Tibial nerve (tissue), 4 donors: ENCODE results near the gene MAPKAP1. TPM values are rescaled to one million over a fixed set of nuclear protein-coding genes. Genes with fewer than 3 reads are reported as not detected.
A peak's percentile ranks its signal among the peaks of the same experiment; 100 is the strongest.

Experiments used
- DNase-seq, 2 donors: peaks; one replicate each; pipeline ENCODE4 v3.0.0-alpha.2; 2019; ENCODE audit warnings: low spot score in 2 of 2
- H3K27ac ChIP-seq, 4 donors: fragments of 200-600 bp; sonication (generic) in 3 of 4; one replicate each; pipeline ENCODE4 v1.5.1; 2017 to 2019; ENCODE audit warnings: mild to moderate bottlenecking in 1 of 4
- H3K27me3 ChIP-seq, 2 donors: fragments of 200-600 bp; sonication (generic) in 1 of 2; one replicate each; pipeline versions ENCODE4 v1.5.1 to v1.6.0; 2017 to 2019
- H3K36me3 ChIP-seq, 3 donors: fragments of 200-600 bp; sonication (generic); one replicate each; pipeline ENCODE4 v1.5.1; 2018 to 2019
- H3K4me1 ChIP-seq, 4 donors: fragments of 200-600 bp; sonication (generic) in 3 of 4; one replicate each; pipeline ENCODE4 v1.5.1; 2017 to 2019
- H3K4me3 ChIP-seq, 4 donors: fragments of 200-600 bp; sonication (generic) in 3 of 4; one replicate each; pipeline ENCODE4 v1.5.1; 2017 to 2019; ENCODE audit warnings: mild to moderate bottlenecking in 1 of 4, moderate library complexity in 1 of 4
- H3K9me3 ChIP-seq, 4 donors: fragments of 200-600 bp; sonication (generic) in 3 of 4; one replicate each; pipeline ENCODE4 v1.5.1; 2017 to 2019
- EP300 ChIP-seq, 2 donors: sonication (generic); formaldehyde crosslinking; IDR thresholded peaks; one replicate each; pipeline ENCODE4 v1.6.1; 2017; ENCODE audit warnings: antibody characterized with exemption in 2 of 2, mild to moderate bottlenecking in 1 of 2
- POLR2A ChIP-seq, 2 donors: fragments of 450-650 bp; IDR thresholded peaks; one replicate each; pipeline ENCODE4 v1.6.1; 2017; ENCODE audit warnings: antibody characterized with exemption in 2 of 2, mild to moderate bottlenecking in 2 of 2, moderate library complexity in 2 of 2
- WGBS, 2 donors: methylation state at CpG; one replicate each; pipeline ENCODE4 v1.1.5; 2018; 5-methylcytosine and 5-hydroxymethylcytosine counted together
- total RNA-seq, 4 donors: library from RNA; depleted of rRNA; stranded (reverse); fragments of >200 nt; gene quantifications; one replicate each; pipeline ENCODE4 v1.1.0, GENCODE V29; 2016
- TF ChIP-seq, protein P1 (sequence below), 5 experiments: fragments of 200-600 bp in 3 of 5; fragments of 450-650 bp in 2 of 5; sonication (generic) in 3 of 5; IDR thresholded peaks; one replicate each; pipeline ENCODE4 v1.5.1; 2016 to 2019; ENCODE audit warnings: antibody characterized with exemption in 5 of 5, mild to moderate bottlenecking in 3 of 5, moderate library complexity in 2 of 5

The MAPKAP1 gene
- total RNA-seq, 4 donors from 2014 or later, result 61.4 to 111 (median 92.7) TPM

DNA sequence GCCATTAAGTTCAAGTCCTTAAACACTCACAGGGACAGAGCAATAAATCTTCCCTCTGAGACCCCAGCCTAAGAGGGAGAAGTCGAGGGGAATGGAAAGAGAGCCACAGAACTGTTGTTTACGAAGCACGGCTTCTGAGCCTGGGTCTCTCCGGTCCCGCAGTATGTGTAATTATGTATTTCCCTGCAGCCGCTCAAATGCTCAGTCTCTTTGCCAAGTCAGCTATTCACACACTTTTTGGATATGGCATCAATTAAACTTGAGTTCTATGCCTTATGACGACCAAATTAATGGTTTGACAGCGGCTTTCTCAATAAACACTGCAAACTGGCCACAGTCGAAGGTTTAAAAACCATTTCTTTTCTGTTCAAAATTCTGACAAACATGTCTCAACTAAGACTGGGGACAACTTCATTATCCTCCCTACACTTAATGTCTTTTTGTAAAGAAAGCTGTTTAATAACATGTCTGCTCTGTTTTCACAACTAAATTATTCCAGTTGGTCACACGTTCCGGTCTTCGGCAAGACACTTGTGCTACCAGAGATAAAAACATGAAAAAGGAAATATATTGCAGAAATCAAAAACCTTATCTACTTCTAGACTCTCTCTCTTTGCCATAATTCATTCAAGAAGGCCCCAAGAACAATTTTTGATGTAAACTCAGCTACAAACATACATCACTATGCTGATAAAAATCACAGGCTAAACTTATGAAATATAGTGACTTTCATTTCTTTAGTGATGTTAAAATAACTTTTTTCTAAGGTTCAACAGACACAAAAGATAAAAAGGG, 242.2 kb downstream of the MAPKAP1 start:
- Histone ChIP-seq H3K9me3 (no peaks in the 10 kb centered on the region), H3K27me3 (no peaks in the 10 kb centered on the region), H3K4me3 (no peak overlapping the region), H3K27ac (no peak overlapping the region), H3K36me3 (peaks cover 0 to 6% (median 0%) of the 10 kb centered on the region in 3 donors), H3K4me1 (peaks cover 0 to 24% (median 4%) of the 10 kb centered on the region in 4 donors)
- 87 to 88% methylated on average over 12 of the region's 12 CpGs for WGBS, 2 donors
- no peak for DNase-seq
- no peak for TF ChIP-seq POLR2A (IDR thresholded peaks at IDR 0.05)
- TF ChIP-seq EP300 (IDR thresholded peaks at IDR 0.05), result no peak
- TF ChIP-seq, protein P1, sequence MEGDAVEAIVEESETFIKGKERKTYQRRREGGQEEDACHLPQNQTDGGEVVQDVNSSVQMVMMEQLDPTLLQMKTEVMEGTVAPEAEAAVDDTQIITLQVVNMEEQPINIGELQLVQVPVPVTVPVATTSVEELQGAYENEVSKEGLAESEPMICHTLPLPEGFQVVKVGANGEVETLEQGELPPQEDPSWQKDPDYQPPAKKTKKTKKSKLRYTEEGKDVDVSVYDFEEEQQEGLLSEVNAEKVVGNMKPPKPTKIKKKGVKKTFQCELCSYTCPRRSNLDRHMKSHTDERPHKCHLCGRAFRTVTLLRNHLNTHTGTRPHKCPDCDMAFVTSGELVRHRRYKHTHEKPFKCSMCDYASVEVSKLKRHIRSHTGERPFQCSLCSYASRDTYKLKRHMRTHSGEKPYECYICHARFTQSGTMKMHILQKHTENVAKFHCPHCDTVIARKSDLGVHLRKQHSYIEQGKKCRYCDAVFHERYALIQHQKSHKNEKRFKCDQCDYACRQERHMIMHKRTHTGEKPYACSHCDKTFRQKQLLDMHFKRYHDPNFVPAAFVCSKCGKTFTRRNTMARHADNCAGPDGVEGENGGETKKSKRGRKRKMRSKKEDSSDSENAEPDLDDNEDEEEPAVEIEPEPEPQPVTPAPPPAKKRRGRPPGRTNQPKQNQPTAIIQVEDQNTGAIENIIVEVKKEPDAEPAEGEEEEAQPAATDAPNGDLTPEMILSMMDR (IDR thresholded peaks at IDR 0.05), result no peak

DNA sequence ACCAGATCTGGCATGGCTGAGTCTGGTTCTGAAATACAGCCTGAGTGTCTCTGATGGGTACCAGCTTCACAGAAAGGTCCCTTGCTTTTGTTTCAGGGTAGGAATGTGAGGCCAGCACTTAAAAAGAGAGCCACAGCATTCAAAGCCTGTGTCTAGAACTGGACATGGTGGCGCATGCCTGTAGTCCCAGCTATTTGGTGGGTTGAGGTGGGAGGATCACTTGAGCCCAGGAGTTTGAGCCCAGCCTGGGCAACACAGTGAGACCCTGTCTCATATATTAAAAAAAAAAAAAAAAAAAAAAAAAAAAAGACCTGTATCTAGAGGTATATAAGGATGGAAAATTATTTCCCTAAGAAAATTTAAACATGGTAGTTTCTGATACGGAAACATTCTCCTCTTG, 243.1 kb downstream of the MAPKAP1 start:
- no peak overlapping the region for H3K27ac ChIP-seq
- H3K9me3 ChIP-seq, result no peaks in the 10 kb centered on the region
- peaks cover 0 to 24% (median 4%) of the 10 kb centered on the region in 4 donors for H3K4me1 ChIP-seq
- DNase-seq, result no peak
- H3K36me3 ChIP-seq, result peaks cover 0 to 6% (median 0%) of the 10 kb centered on the region in 3 donors
- no peak for TF ChIP-seq EP300 (IDR thresholded peaks at IDR 0.05)
- no peak overlapping the region for H3K4me3 ChIP-seq
- WGBS, 2 donors, result 96 to 98% methylated on average over 2 of the region's 2 CpGs
- no peaks in the 10 kb centered on the region for H3K27me3 ChIP-seq

DNA sequence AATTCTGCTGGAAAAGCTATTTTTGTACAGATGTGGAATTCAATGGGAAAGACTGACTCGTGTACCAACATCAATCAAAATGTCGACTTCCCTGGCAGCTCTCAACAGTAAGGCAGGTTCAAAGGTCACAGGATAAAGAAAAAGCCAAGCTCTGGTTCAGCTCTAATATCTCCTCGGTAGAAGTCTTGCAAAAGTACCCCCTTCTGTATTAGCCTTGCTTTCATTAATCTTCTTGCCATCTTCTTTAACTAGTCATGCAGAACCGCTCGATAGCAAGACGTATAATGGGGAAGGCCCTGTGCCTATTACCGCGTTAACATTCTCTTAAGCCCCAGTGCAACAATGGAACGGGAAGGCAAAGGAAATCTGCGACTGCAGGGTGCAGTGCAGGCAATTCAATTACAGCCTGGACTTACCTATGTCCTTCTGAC, 244.1 kb downstream of the MAPKAP1 start:
- H3K4me3 ChIP-seq, result no peak overlapping the region
- H3K27ac ChIP-seq, result no peak overlapping the region
- no peaks in the 10 kb centered on the region for H3K27me3 ChIP-seq

DNA sequence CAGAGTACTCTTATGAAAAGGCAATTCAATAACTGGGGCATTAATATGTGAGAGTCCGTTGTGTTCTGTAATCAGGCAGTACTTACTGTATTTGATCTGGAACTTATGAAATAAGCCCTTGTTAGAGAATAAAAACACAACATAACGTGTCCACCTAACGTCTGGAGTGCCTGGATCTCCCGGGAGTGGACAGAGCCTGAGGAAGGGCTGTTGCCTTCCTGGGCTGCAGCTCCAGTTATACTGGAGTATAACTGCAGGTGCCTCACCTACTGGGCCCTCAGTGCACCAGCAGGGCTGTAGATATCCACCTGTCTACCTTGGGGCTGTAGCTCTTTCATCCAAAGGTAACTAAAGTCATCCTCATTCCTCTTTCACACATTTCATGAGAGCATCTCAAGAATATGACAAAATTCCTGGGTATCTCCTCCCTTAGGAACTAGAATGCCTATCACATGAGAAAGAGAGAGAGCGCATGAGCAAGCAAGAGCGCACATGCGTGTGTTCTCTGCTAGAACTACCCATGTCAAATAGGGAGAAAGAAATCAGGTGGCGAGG, 245.3 kb downstream of the MAPKAP1 start:
- no peak overlapping the region for H3K4me3 ChIP-seq
- no peak for DNase-seq
- peaks cover 0 to 14% (median 0%) of the 10 kb centered on the region in 3 donors for H3K36me3 ChIP-seq
- no peaks in the 10 kb centered on the region for H3K27me3 ChIP-seq
- peaks cover 0 to 24% (median 4%) of the 10 kb centered on the region in 4 donors for H3K4me1 ChIP-seq
- no peak overlapping the region for H3K27ac ChIP-seq
- 72 to 76% methylated on average over 8 of the region's 8 CpGs for WGBS, 2 donors
- peaks cover 0 to 5% (median 0%) of the 10 kb centered on the region in 4 donors for H3K9me3 ChIP-seq
- TF ChIP-seq, protein P1 (IDR thresholded peaks at IDR 0.05), result no peak
- TF ChIP-seq POLR2A (IDR thresholded peaks at IDR 0.05) (no peak), EP300 (IDR thresholded peaks at IDR 0.05) (no peak)

More for the DNA sequence above, 244.1 kb downstream of the MAPKAP1 start:
- Histone ChIP-seq H3K36me3 (peaks cover 0 to 8% (median 0%) of the 10 kb centered on the region in 3 donors), H3K9me3 (peaks cover 0 to under 1% (median 0%) of the 10 kb centered on the region in 4 donors), H3K4me1 (peaks cover 0 to 24% (median 4%) of the 10 kb centered on the region in 4 donors)
- no peak for DNase-seq
- 63 to 67% methylated on average over 10 of the region's 10 CpGs for WGBS, 2 donors
- TF ChIP-seq, protein P1 (IDR thresholded peaks at IDR 0.05), result no peak
- TF ChIP-seq EP300 (IDR thresholded peaks at IDR 0.05), result no peak
- TF ChIP-seq POLR2A (IDR thresholded peaks at IDR 0.05), result no peak

DNA sequence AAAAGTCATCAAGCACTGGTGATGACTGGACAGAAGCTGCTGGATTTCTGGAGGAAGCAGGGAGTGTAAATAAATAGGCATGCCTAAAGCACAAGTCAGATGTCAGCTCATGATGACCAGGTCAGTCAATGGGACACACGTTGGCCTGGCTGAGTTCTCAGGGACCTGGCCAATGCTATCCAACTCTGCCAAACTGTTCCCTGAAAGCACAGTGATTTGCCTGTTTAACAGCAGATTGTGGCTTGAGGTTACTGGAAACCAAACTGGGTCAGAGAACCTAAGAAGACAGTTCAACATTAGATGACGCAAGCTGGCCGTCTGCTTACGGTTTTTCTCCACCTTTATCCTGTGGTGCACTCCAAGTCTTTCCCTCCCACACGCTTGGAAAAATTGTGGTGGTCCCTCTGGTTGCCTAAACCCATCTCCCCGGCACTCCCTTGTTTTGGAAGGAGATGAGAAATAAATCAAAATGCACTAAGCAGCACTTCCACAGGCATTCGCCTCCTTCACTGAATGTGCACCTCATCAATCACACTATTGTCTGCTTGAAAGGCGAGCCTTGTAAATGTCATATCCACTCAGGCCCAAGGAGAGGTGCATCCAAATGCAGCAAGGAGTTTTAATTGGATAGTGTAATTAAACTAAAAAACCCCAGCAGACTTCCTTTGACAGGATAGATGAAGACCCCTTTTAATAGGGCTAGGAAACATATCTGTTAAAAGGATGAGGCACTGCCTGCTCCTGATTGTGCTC, 245.9 kb downstream of the MAPKAP1 start:
- DNase-seq, result peak in 1 of 2 donors; percentile 23
- 61 to 65% methylated on average over 8 of the region's 8 CpGs for WGBS, 2 donors
- H3K27me3 ChIP-seq, result no peaks in the 10 kb centered on the region
- H3K27ac ChIP-seq, result peak overlapping the region in 1 of 4 donors; percentile 20
- peaks cover 0 to 24% (median 4%) of the 10 kb centered on the region in 4 donors for H3K4me1 ChIP-seq
- peaks cover 0 to 15% (median 0%) of the 10 kb centered on the region in 3 donors for H3K36me3 ChIP-seq
- H3K9me3 ChIP-seq, result peaks cover 0 to 5% (median 0%) of the 10 kb centered on the region in 4 donors
- TF ChIP-seq, protein P1 (IDR thresholded peaks at IDR 0.05), result no peak
- no peak for TF ChIP-seq POLR2A (IDR thresholded peaks at IDR 0.05)
- peak in 1 of 2 donors; percentile 50 for TF ChIP-seq EP300 (IDR thresholded peaks at IDR 0.05)
- H3K4me3 ChIP-seq, result no peak overlapping the region
